Tibial nerve (tissue), 3 donors: ENCODE results near the gene CEP164.

Experiments used
- CTCF ChIP-seq, 5 experiments: fragments of 200-600 bp in 3 of 5; fragments of 450-650 bp in 2 of 5; sonication (generic) in 3 of 5; IDR thresholded peaks; one replicate each; pipeline ENCODE4 v1.5.1; 2016 to 2019; ENCODE audit warnings: antibody characterized with exemption in 5 of 5, mild to moderate bottlenecking in 3 of 5, moderate library complexity in 2 of 5
- POLR2A ChIP-seq, 2 donors: fragments of 450-650 bp; IDR thresholded peaks; one replicate each; pipeline ENCODE4 v1.6.1; 2017; ENCODE audit warnings: antibody characterized with exemption in 2 of 2, mild to moderate bottlenecking in 2 of 2, moderate library complexity in 2 of 2

GRCh38 chr11:117433717-117434116, 106.1 kb downstream of the CEP164 start:
- no peak for TF ChIP-seq POLR2A (IDR thresholded peaks at IDR 0.05)
- TF ChIP-seq CTCF (IDR thresholded peaks at IDR 0.05) = no peak
